H9 (cell line): ENCODE measurements around the gene SH2D2A. TPM values are rescaled to one million over a fixed set of nuclear protein-coding genes. Genes with fewer than 3 reads are reported as not detected.

ENCODE experiments used
- DNase-seq: peaks from one replicate; pipeline ENCODE4 v3.0.0-alpha.2; 2017
- H2AFZ ChIP-seq: one replicate; pipeline ENCODE4 v1.6.1; 2013; ENCODE audit warnings: mild to moderate bottlenecking, low read length, control low read depth, moderate library complexity
- H2AK5ac ChIP-seq: 2 replicates; pipeline ENCODE4 v1.6.1; 2013; ENCODE audit warnings: low read length, control low read depth, mixed read lengths; ENCODE audit not compliant: insufficient read length
- H2BK120ac ChIP-seq: one replicate; pipeline ENCODE4 v1.6.1; 2013; ENCODE audit warnings: low read depth, mild to moderate bottlenecking, low read length, control low read depth, inconsistent platforms; ENCODE audit not compliant: poor library complexity, severe bottlenecking
- H2BK12ac ChIP-seq: 2 replicates; pipeline ENCODE4 v1.6.1; 2013; ENCODE audit warnings: low read length, control low read depth, mixed read lengths, low read depth; ENCODE audit not compliant: insufficient read length
- H2BK15ac ChIP-seq: 2 replicates; pipeline ENCODE4 v1.6.1; 2013; ENCODE audit warnings: low read depth, low read length, control low read depth
- H2BK20ac ChIP-seq: one replicate; pipeline ENCODE4 v1.6.1; 2013; ENCODE audit warnings: low read depth, mild to moderate bottlenecking, low read length, control low read depth, inconsistent platforms; ENCODE audit not compliant: poor library complexity, severe bottlenecking
- H2BK5ac ChIP-seq: 2 replicates; pipeline ENCODE4 v1.6.1; 2013; ENCODE audit warnings: low read length, control low read depth, mixed read lengths; ENCODE audit not compliant: insufficient read length
- H3K14ac ChIP-seq: 2 replicates; pipeline ENCODE4 v1.6.1; 2013; ENCODE audit warnings: low read length, control low read depth; ENCODE audit not compliant: insufficient read depth
- H3K18ac ChIP-seq: 2 replicates; pipeline ENCODE4 v1.6.1; 2013; ENCODE audit warnings: low read depth, mild to moderate bottlenecking, mixed read lengths, low read length, control low read depth; ENCODE audit not compliant: insufficient read length
- H3K23ac ChIP-seq: 2 replicates; pipeline ENCODE4 v1.6.1; 2013; ENCODE audit warnings: low read length, control low read depth, mixed read lengths, low read depth; ENCODE audit not compliant: insufficient read length
- H3K23me2 ChIP-seq: 2 replicates; pipeline ENCODE4 v1.6.1; 2013; ENCODE audit warnings: low read depth, mild to moderate bottlenecking, mixed read lengths, low read length, control low read depth; ENCODE audit not compliant: insufficient read length, poor library complexity, severe bottlenecking
- H3K27ac ChIP-seq: 2 replicates; pipeline ENCODE4 v1.5.1; 2013; ENCODE audit warnings: low read length, control low read depth, mixed read lengths, low read depth; ENCODE audit not compliant: insufficient read length
- H3K27me3 ChIP-seq: 2 replicates; pipeline ENCODE4 v1.6.1; 2013; ENCODE audit warnings: low read length, control low read depth, inconsistent platforms; ENCODE audit not compliant: insufficient read depth
- H3K4ac ChIP-seq: 2 replicates; pipeline ENCODE4 v1.6.1; 2013; ENCODE audit warnings: low read depth, mild to moderate bottlenecking, control low read depth, inconsistent platforms, low read length, moderate library complexity
- H3K4me1 ChIP-seq: 2 replicates; pipeline ENCODE4 v1.6.1; 2013; ENCODE audit warnings: low read length, control low read depth, inconsistent platforms; ENCODE audit not compliant: insufficient read depth
- H3K4me2 ChIP-seq: 2 replicates; pipeline ENCODE4 v1.6.1; 2013; ENCODE audit warnings: low read length, control low read depth, mixed read lengths; ENCODE audit not compliant: insufficient read length, insufficient read depth
- H3K56ac ChIP-seq: 2 replicates; pipeline ENCODE4 v1.6.1; 2013; ENCODE audit warnings: low read depth, mild to moderate bottlenecking, mixed read lengths, low read length, control low read depth; ENCODE audit not compliant: insufficient read length
- H3K79me1 ChIP-seq: 2 replicates; pipeline ENCODE4 v1.6.1; 2013; ENCODE audit warnings: low read depth, mild to moderate bottlenecking, moderate library complexity, low read length, control low read depth, inconsistent platforms; ENCODE audit not compliant: insufficient read depth, poor library complexity, severe bottlenecking
- H3K79me2 ChIP-seq: 2 replicates; pipeline ENCODE4 v1.6.1; 2013; ENCODE audit warnings: low read length, control low read depth, inconsistent platforms; ENCODE audit not compliant: insufficient read depth
- H3K9ac ChIP-seq: 2 replicates; pipeline ENCODE4 v1.6.1; 2013; ENCODE audit warnings: low read length, control low read depth, mixed read lengths; ENCODE audit not compliant: insufficient read length; ENCODE audit errors: extremely low read depth
- H3K9me3 ChIP-seq: one replicate; pipeline ENCODE4 v1.6.1; 2013; ENCODE audit warnings: low read depth, low read length, inconsistent platforms; ENCODE audit not compliant: control insufficient read depth
- H3T11ph ChIP-seq: one replicate; pipeline ENCODE4 v1.6.1; 2013; ENCODE audit warnings: mild to moderate bottlenecking, low read length, control low read depth, inconsistent platforms
- H4K20me1 ChIP-seq: one replicate; pipeline ENCODE4 v1.6.1; 2013; ENCODE audit not compliant: control insufficient read depth, insufficient read length, insufficient read depth
- H4K5ac ChIP-seq: 2 replicates; pipeline ENCODE4 v1.6.1; 2013; ENCODE audit warnings: low read depth, mild to moderate bottlenecking, mixed read lengths, low read length, control low read depth; ENCODE audit not compliant: insufficient read length
- H4K8ac ChIP-seq: replicated peaks from 2 replicates; pipeline ENCODE4 v1.6.1; 2013; ENCODE audit warnings: low read length, control low read depth, mixed read lengths, low read depth; ENCODE audit not compliant: insufficient read length
- H4K91ac ChIP-seq: 2 replicates; pipeline ENCODE4 v1.6.1; 2013; ENCODE audit warnings: low read depth, mild to moderate bottlenecking, moderate library complexity, mixed read lengths, low read length, control low read depth; ENCODE audit not compliant: insufficient read length
- H3K27ac Mint-ChIP-seq, 3 experiments: 2 replicates in 2 of 3; 3 replicates in 1 of 3; pipeline ENCODE4 v1.8.0; 2020 to 2021; ENCODE audit warnings: mixed read lengths in 3 of 3, mild to moderate bottlenecking in 1 of 3, moderate library complexity in 1 of 3
- H3K27me3 Mint-ChIP-seq: 2 replicates; pipeline ENCODE4 v1.8.0; 2021; ENCODE audit warnings: low read depth, mild to moderate bottlenecking, moderate library complexity, mixed read lengths
- H3K36me3 Mint-ChIP-seq, 3 experiments: 2 replicates in 2 of 3; 3 replicates in 1 of 3; pipeline ENCODE4 v1.8.0; 2020 to 2021; ENCODE audit warnings: low read depth in 3 of 3, mixed read lengths in 3 of 3; ENCODE audit not compliant: insufficient read depth in 1 of 3
- H3K4me1 Mint-ChIP-seq, 2 experiments: 2 replicates each; pipeline ENCODE4 v1.8.0; 2020; ENCODE audit warnings: mixed read lengths in 2 of 2
- H3K4me3 Mint-ChIP-seq, 2 experiments: 2 replicates in 1 of 2; 3 replicates in 1 of 2; pipeline ENCODE4 v1.8.0; 2020 to 2021; ENCODE audit warnings: mild to moderate bottlenecking in 2 of 2, mixed read lengths in 2 of 2, moderate library complexity in 1 of 2
- H3K9me3 Mint-ChIP-seq, 2 experiments: 2 replicates in 1 of 2; 3 replicates in 1 of 2; pipeline ENCODE4 v1.8.0; 2020; ENCODE audit warnings: mild to moderate bottlenecking in 2 of 2, mixed read lengths in 2 of 2, moderate library complexity in 1 of 2
- CTCF ChIP-seq: fragments of 200-600 bp; sonication (generic); conservative IDR thresholded peaks from 3 replicates; pipeline ENCODE4 v1.8.0; 2021; ENCODE audit warnings: antibody characterized with exemption, mild to moderate bottlenecking
- WGBS: extraction: QIAGEN DNeasy Blood & Tissue Kit; methylation state at CpG from one replicate; pipeline ENCODE4 v1.1.7; 2013; ENCODE audit warnings: missing lambda C conversion rate, low lambda C conversion rate, mixed read lengths; ENCODE audit not compliant: insufficient read length; ENCODE audit errors: extremely low coverage; 5-methylcytosine and 5-hydroxymethylcytosine counted together
- total RNA-seq: library from RNA; stranded (reverse); gene quantifications from 2 replicates; pipeline ENCODE4 v1.2.1, GENCODE V29; 2021

SH2D2A gene
- total RNA-seq, 1 experiment from 2014 or later = 2.0 TPM

GRCh38 chr1:156788136-156788535 lies 28.5 kb downstream of the SH2D2A start:
- Histone ChIP-seq H3K23ac (no peak overlapping the region), H3K14ac (no peak overlapping the region), H3K79me2 (no peaks in the 10 kb centered on the region), H4K8ac (no peak overlapping the region), H2BK120ac (no peak overlapping the region), H3K9ac (no peak overlapping the region), H3K56ac (no peak overlapping the region), H3K18ac (no peak overlapping the region), H4K20me1 (peaks cover 2% of the 10 kb centered on the region), H3K79me1 (no peaks in the 10 kb centered on the region), H2AK5ac (no peak overlapping the region), H2BK12ac (no peak overlapping the region), H3K23me2 (no peaks in the 10 kb centered on the region), H4K91ac (no peak overlapping the region), H2BK15ac (no peak overlapping the region), H2BK20ac (no peak overlapping the region), H3K27me3 (no peaks in the 10 kb centered on the region), H2BK5ac (no peak overlapping the region), H3K4me2 (no peak overlapping the region), H4K5ac (no peak overlapping the region), H3T11ph (no peak overlapping the region), H3K4me1 (no peaks in the 10 kb centered on the region), H3K9me3 (no peaks in the 10 kb centered on the region), H3K27ac (no peak overlapping the region), H2AFZ (no peak overlapping the region), H3K4ac (no peak overlapping the region)
- H3K4me1 Mint-ChIP-seq = no peaks in the 10 kb centered on the region
- H3K9me3 Mint-ChIP-seq = no peaks in the 10 kb centered on the region
- DNase-seq = no peak
- H3K27me3 Mint-ChIP-seq = no peaks in the 10 kb centered on the region
- TF ChIP-seq CTCF = no peak
- no peak overlapping the region; a peak in 1 of 7 replicates for H3K27ac Mint-ChIP-seq
- H3K4me3 Mint-ChIP-seq = no peak overlapping the region
- H3K36me3 Mint-ChIP-seq = peaks cover 29 to 76% (median 66%) of the 10 kb centered on the region in 3 experiments; a peak in 6 of 7 replicates
- WGBS = no CpG with 5 or more reads among the region's 2 CpGs
